MCF 10A (cell line): ENCODE measurements around the gene OOSP4A. TPM values are rescaled to one million over a fixed set of nuclear protein-coding genes. Genes with fewer than 3 reads are reported as not detected.
A peak's percentile ranks its signal among the peaks of the same experiment; 100 is the strongest.

Experiments
- BruUV-seq: library from RNA; stranded (reverse); fragments of 400-500 nt; replicated peaks from 2 replicates; lab custom pipeline; 2021; lab: Mats Ljungman, UMichigan
- CTCF ChIA-PET: fragments of 300-600 bp; sonication (Branson Sonifier 250); formaldehyde crosslinking; extraction: SDS; loops from one replicate; lab custom pipeline; 2021; ENCODE audit warnings: antibody characterized with exemption, inconsistent platforms; lab: Yijun Ruan, JAX
- POLR2A ChIA-PET: fragments of 300-600, 350-650 bp; sonication (Branson Sonifier 250); formaldehyde crosslinking; extraction: SDS; loops from one replicate; lab custom pipeline; 2020; ENCODE audit warnings: antibody characterized with exemption, inconsistent platforms; lab: Yijun Ruan, JAX
- DNase-seq: peaks from one replicate; pipeline ENCODE4 v3.0.0-alpha.2; 2018; ENCODE audit not compliant: unreplicated experiment
- H3K27ac Mint-ChIP-seq: one replicate; pipeline ENCODE4 v1.8.0; 2022; ENCODE audit warnings: mild to moderate bottlenecking, low read depth, mixed read lengths; ENCODE audit not compliant: unreplicated experiment
- H3K27me3 Mint-ChIP-seq: one replicate; pipeline ENCODE4 v1.8.0; 2022; ENCODE audit warnings: mixed read lengths; ENCODE audit not compliant: insufficient read depth, unreplicated experiment
- H3K36me3 Mint-ChIP-seq: one replicate; pipeline ENCODE4 v1.8.0; 2022; ENCODE audit warnings: mild to moderate bottlenecking, moderate library complexity, mixed read lengths; ENCODE audit not compliant: insufficient read depth, unreplicated experiment
- H3K4me1 Mint-ChIP-seq: one replicate; pipeline ENCODE4 v1.8.0; 2022; ENCODE audit warnings: mixed read lengths; ENCODE audit not compliant: insufficient read depth, unreplicated experiment
- H3K4me3 Mint-ChIP-seq: one replicate; pipeline ENCODE4 v1.8.0; 2022; ENCODE audit warnings: mild to moderate bottlenecking, moderate library complexity, mixed read lengths; ENCODE audit not compliant: unreplicated experiment
- H3K9me3 Mint-ChIP-seq: one replicate; pipeline ENCODE4 v1.8.0; 2022; ENCODE audit warnings: mixed read lengths; ENCODE audit not compliant: unreplicated experiment
- intact Hi-C: fragments of 100-400 bp; cut with micrococcal nuclease; formaldehyde crosslinking; loops from 2 replicates; pipeline ENCODE4 v1.14.1; 2022
- total RNA-seq: library from RNA; stranded (reverse); gene quantifications from 2 replicates; pipeline ENCODE4 v1.2.3, GENCODE V29; 2022
- TF ChIP-seq, protein P1 (sequence below): fragments of 200-600 bp; IDR thresholded peaks from one replicate; pipeline ENCODE4 v1.8.0; 2022; ENCODE audit warnings: antibody characterized with exemption, mild to moderate bottlenecking; ENCODE audit not compliant: unreplicated experiment

The OOSP4A gene
- total RNA-seq, 1 experiment from 2014 or later: not detected

- H3K9me3 Mint-ChIP-seq: no peaks in the 10 kb centered on the region
- H3K4me1 Mint-ChIP-seq: no peaks in the 10 kb centered on the region
- CTCF ChIA-PET: no interaction called here
- TF ChIP-seq, protein P1, sequence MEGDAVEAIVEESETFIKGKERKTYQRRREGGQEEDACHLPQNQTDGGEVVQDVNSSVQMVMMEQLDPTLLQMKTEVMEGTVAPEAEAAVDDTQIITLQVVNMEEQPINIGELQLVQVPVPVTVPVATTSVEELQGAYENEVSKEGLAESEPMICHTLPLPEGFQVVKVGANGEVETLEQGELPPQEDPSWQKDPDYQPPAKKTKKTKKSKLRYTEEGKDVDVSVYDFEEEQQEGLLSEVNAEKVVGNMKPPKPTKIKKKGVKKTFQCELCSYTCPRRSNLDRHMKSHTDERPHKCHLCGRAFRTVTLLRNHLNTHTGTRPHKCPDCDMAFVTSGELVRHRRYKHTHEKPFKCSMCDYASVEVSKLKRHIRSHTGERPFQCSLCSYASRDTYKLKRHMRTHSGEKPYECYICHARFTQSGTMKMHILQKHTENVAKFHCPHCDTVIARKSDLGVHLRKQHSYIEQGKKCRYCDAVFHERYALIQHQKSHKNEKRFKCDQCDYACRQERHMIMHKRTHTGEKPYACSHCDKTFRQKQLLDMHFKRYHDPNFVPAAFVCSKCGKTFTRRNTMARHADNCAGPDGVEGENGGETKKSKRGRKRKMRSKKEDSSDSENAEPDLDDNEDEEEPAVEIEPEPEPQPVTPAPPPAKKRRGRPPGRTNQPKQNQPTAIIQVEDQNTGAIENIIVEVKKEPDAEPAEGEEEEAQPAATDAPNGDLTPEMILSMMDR: no peak
- peak; percentile 10 for DNase-seq
- peaks cover 16% of the 10 kb centered on the region for H3K27me3 Mint-ChIP-seq
- no peaks in the 10 kb centered on the region for H3K36me3 Mint-ChIP-seq
- no peak overlapping the region for H3K4me3 Mint-ChIP-seq
- POLR2A ChIA-PET: no interaction called here
- intact Hi-C loops: no loop called here
- H3K27ac Mint-ChIP-seq: no peak overlapping the region
- no TSS peak for BruUV-seq
These were observed 35.9 kb downstream of the OOSP4A start for GRCh38 chr11:59999691-60000090.

GRCh38 chr11:60003729-60004128, 39.9 kb downstream of the OOSP4A start:
- Mint-ChIP-seq H3K9me3 (no peaks in the 10 kb centered on the region), H3K4me3 (no peak overlapping the region), H3K27ac (no peak overlapping the region), H3K4me1 (no peaks in the 10 kb centered on the region), H3K36me3 (peaks cover 4% of the 10 kb centered on the region), H3K27me3 (peaks cover 16% of the 10 kb centered on the region)
- intact Hi-C loops: no loop called here
- TF ChIP-seq, protein P1: no peak
- DNase-seq: no peak
- CTCF ChIA-PET: interaction anchor here (1.2 kb wide), 1 partner anchor 29 kb away, joined by 3 read pairs; no protein-coding TSS in a partner anchor
- BruUV-seq: no TSS peak
- POLR2A ChIA-PET: no interaction called here

DNA sequence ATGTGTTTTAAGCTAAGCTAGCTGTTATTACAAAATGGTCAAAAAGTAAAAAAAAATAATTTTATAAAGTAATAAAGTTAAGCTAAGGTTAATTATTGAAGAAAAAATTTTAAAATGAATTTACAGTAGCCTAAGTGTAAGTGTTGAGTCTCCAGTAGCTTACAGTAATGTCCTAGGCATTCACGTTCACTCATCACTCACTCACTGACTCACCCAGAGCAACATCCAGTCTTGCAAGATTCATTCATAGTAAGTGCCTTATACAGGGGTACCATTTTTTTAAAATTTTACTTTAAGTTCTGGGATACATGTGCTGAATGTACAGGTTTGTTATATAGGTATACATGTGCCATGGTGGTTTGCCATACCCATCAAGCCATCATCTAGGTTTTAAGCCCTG, 41.5 kb downstream of the OOSP4A start:
- H3K4me1 Mint-ChIP-seq: no peaks in the 10 kb centered on the region
- BruUV-seq: no TSS peak
- H3K9me3 Mint-ChIP-seq: peaks cover 5% of the 10 kb centered on the region
- POLR2A ChIA-PET: no interaction called here
- DNase-seq: no peak
- CTCF ChIA-PET: no interaction called here
- H3K27ac Mint-ChIP-seq: no peak overlapping the region
- TF ChIP-seq, protein P1: no peak
- no peak overlapping the region for H3K4me3 Mint-ChIP-seq
- H3K27me3 Mint-ChIP-seq: peaks cover 23% of the 10 kb centered on the region
- H3K36me3 Mint-ChIP-seq: peaks cover 4% of the 10 kb centered on the region
- intact Hi-C loops: no loop called here

GRCh38 chr11:60016881-60017280, 53.0 kb downstream of the OOSP4A start, which contains the start of gene OOSP4B:
TSS of gene OOSP4B (plus strand) at chr11:60017181.
- no peak for DNase-seq
- no peak within 1 kb of the TSS for H3K27ac Mint-ChIP-seq
- TF ChIP-seq, protein P1: no peak
- CTCF ChIA-PET: interaction anchor here (1.0 kb wide), 1 partner anchor 602 kb away, joined by 4 read pairs; no protein-coding TSS in a partner anchor
- POLR2A ChIA-PET: no interaction called here
- no peaks in the 10 kb centered on the region for H3K27me3 Mint-ChIP-seq
- no TSS peak for BruUV-seq
- intact Hi-C loops: no loop called here
- peaks cover 7% of the 10 kb centered on the region for H3K9me3 Mint-ChIP-seq
- no peak within 1 kb of the TSS for H3K4me3 Mint-ChIP-seq
- H3K36me3 Mint-ChIP-seq: no peaks in the 10 kb centered on the region
- no peaks in the 10 kb centered on the region for H3K4me1 Mint-ChIP-seq
